ENCODE measurements around the gene UBE2H.

- TF ChIP-seq CTCF (IDR thresholded peaks at IDR 0.05; ENCODE audit: poor library complexity): no peak
- TF ChIP-seq EZH2 (IDR thresholded peaks at IDR 0.05; ENCODE audit: borderline replicate concordance): no peak
Measured at GRCh38 chr7:129840757-129841156, 112.0 kb downstream of the UBE2H start.
